HepG2 (cell line): ENCODE results near the gene ALG8. TPM values are rescaled to one million over a fixed set of nuclear protein-coding genes. Genes with fewer than 3 reads are reported as not detected.

ENCODE experiments used
- CSRNP1 ChIP-seq: sonication (generic); formaldehyde crosslinking; IDR thresholded peaks from 2 replicates; pipeline ENCODE4 v1.8.1; 2023; ENCODE audit warnings: mild to moderate bottlenecking, missing genetic modification reagents
- GTF2F1 ChIP-seq: fragments of 150-350 bp; IDR thresholded peaks from 2 replicates; pipeline ENCODE4 v1.6.1; 2014; ENCODE audit warnings: low read length
- HIVEP1 ChIP-seq: sonication (generic); formaldehyde crosslinking; IDR thresholded peaks from 2 replicates; pipeline ENCODE4 v1.4.0; 2020; ENCODE audit warnings: mild to moderate bottlenecking, missing genetic modification reagents
- KDM5B ChIP-seq: sonication (generic); formaldehyde crosslinking; IDR thresholded peaks from 2 replicates; pipeline ENCODE4 v1.4.0; 2020; ENCODE audit warnings: missing genetic modification reagents, mild to moderate bottlenecking, borderline replicate concordance
- KDM6A ChIP-seq: IDR thresholded peaks from 2 replicates; pipeline ENCODE4 v1.6.1; 2016; ENCODE audit warnings: low read depth
- KLF16 ChIP-seq, 2 experiments: sonication (generic) in 1 of 2; formaldehyde crosslinking in 1 of 2; IDR thresholded peaks; 2 replicates each; pipeline versions ENCODE4 v1.6.1 to v1.8.0; 2016 to 2023; ENCODE audit warnings: missing genetic modification reagents in 2 of 2, missing compliant biosample characterization in 1 of 2
- MAF1 ChIP-seq: sonication (generic); formaldehyde crosslinking; IDR thresholded peaks from 2 replicates; pipeline ENCODE4 v1.5.0; 2020; ENCODE audit warnings: missing genetic modification reagents, borderline replicate concordance
- POLR2AphosphoS5 ChIP-seq: IDR thresholded peaks from 2 replicates; pipeline ENCODE4 v1.6.1; 2012; ENCODE audit warnings: low read depth, low read length
- RAD21 ChIP-seq: fragments of 450-650 bp; formaldehyde crosslinking; IDR thresholded peaks from 2 replicates; pipeline ENCODE4 v1.5.0; 2020; ENCODE audit warnings: mild to moderate bottlenecking
- SALL1 ChIP-seq: sonication (generic); formaldehyde crosslinking; IDR thresholded peaks from 2 replicates; pipeline ENCODE4 v1.8.0; 2022; ENCODE audit warnings: mild to moderate bottlenecking, missing genetic modification reagents
- THAP11 ChIP-seq: IDR thresholded peaks from 2 replicates; pipeline ENCODE4 v1.6.1; 2016; ENCODE audit warnings: missing biosample characterization, missing genetic modification reagents
- U2AF2 ChIP-seq: fragments of 200-400 bp; formaldehyde crosslinking; IDR thresholded peaks from 2 replicates; pipeline ENCODE4 v1.6.1; 2017; ENCODE audit warnings: low read depth, mild to moderate bottlenecking, low read length
- ZBTB26 ChIP-seq: IDR thresholded peaks from 2 replicates; pipeline ENCODE4 v1.6.1; 2016; ENCODE audit warnings: missing compliant biosample characterization, missing genetic modification reagents, borderline replicate concordance
- ZKSCAN1 ChIP-seq: fragments of 150-350 bp; IDR thresholded peaks from 2 replicates; pipeline ENCODE4 v1.6.1; 2014; ENCODE audit warnings: low read length
- ZNF160 ChIP-seq: sonication (generic); formaldehyde crosslinking; IDR thresholded peaks from 2 replicates; pipeline ENCODE4 v1.8.0; 2022; ENCODE audit warnings: mild to moderate bottlenecking, inconsistent platforms, missing genetic modification reagents
- ZNF235 ChIP-seq: sonication (generic); formaldehyde crosslinking; IDR thresholded peaks from 2 replicates; pipeline ENCODE4 v1.8.1; 2023; ENCODE audit warnings: mild to moderate bottlenecking, missing genetic modification reagents, borderline replicate concordance
- ZNF274 ChIP-seq: sonication (generic); formaldehyde crosslinking; IDR thresholded peaks from 2 replicates; pipeline ENCODE4 v1.5.1; 2020; ENCODE audit warnings: mild to moderate bottlenecking, missing genetic modification reagents
- ZNF281 ChIP-seq: sonication (generic); formaldehyde crosslinking; IDR thresholded peaks from 2 replicates; pipeline ENCODE4 v1.4.0; 2020; ENCODE audit warnings: missing genetic modification reagents, borderline replicate concordance
- ZNF557 ChIP-seq: sonication (generic); formaldehyde crosslinking; IDR thresholded peaks from 2 replicates; pipeline ENCODE4 v1.4.0; 2020; ENCODE audit warnings: missing genetic modification reagents
- ZNF605 ChIP-seq: sonication (generic); formaldehyde crosslinking; IDR thresholded peaks from 2 replicates; pipeline ENCODE4 v1.8.0; 2022; ENCODE audit warnings: mild to moderate bottlenecking, missing genetic modification reagents
- ZNF792 ChIP-seq: IDR thresholded peaks from 2 replicates; pipeline ENCODE4 v1.6.1; 2016
- ZNF800 ChIP-seq: sonication (generic); formaldehyde crosslinking; IDR thresholded peaks from 2 replicates; pipeline ENCODE4 v1.4.0; 2020; ENCODE audit warnings: missing genetic modification reagents
- polyA plus RNA-seq, 8 experiments: library from polyadenylated mRNA; depleted of rRNA in 3 of 8; stranded (reverse) in 7 of 8; unstranded in 1 of 8; fragments of >200 nt; fragmentation: Illumina TruSeq in 4 of 8; extraction: Trizol in 4 of 8; gene quantifications; 2 replicates each; pipeline versions ENCODE4 v1.2.1 to v1.2.3, GENCODE V29; 2011 to 2016; ENCODE audit warnings: low read depth in 4 of 8, missing spikeins in 1 of 8, mixed read lengths in 1 of 8; ENCODE audit not compliant: insufficient read depth in 1 of 8
- total RNA-seq, 5 experiments: library from RNA; depleted of rRNA; stranded (reverse); fragments of >200 nt; fragmentation: Illumina TruSeq; extraction: Trizol; gene quantifications; 2 replicates each; pipeline ENCODE4 v1.2.3, GENCODE V29; 2016; ENCODE audit warnings: low read depth in 1 of 5

Gene ALG8
- total and polyA plus RNA-seq, 2 of the 13 experiments (the other 11 are each of a cell fraction or from before 2014, with no cell fraction given) = 75.8 to 88.0 TPM

- TF ChIP-seq ZNF557 (CRISPR knock-in tag) (peak; percentile 26; the same call in 1 of the 2 replicates), KLF16 (CRISPR knock-in tag; IDR thresholded peaks at IDR 0.05) (peak in 1 of 2 experiments; percentile 92; a peak in 2 of 4 replicates), GTF2F1 (no peak), HIVEP1 (CRISPR knock-in tag) (peak; percentile 73), ZNF274 (CRISPR knock-in tag) (peak; percentile 33), POLR2AphosphoS5 (peak; percentile 97), ZNF800 (CRISPR knock-in tag) (peak; percentile 76; the same call in 1 of the 2 replicates), SALL1 (CRISPR knock-in tag) (peak; percentile 88; the same call in 1 of the 2 replicates), ZNF792 (CRISPR knock-in tag) (peak; percentile 91), KDM5B (CRISPR knock-in tag) (peak; percentile 89; the same call in 1 of the 2 replicates), ZNF235 (CRISPR knock-in tag) (no peak), MAF1 (0 out of 2 replicates have a peak, but pooled peaks have one; percentile 68), ZNF281 (CRISPR knock-in tag) (no peak), THAP11 (CRISPR knock-in tag) (peak; percentile 90), RAD21 (CRISPR knock-in tag) (no peak; the same call in none of the 2 replicates), ZBTB26 (no peak; the same call in 1 of the 2 replicates), ZKSCAN1 (no peak), U2AF2 (no peak), ZNF160 (CRISPR knock-in tag) (no peak), CSRNP1 (peak; percentile 96), KDM6A (no peak), ZNF605 (peak; percentile 93)
These were observed at the start of gene ALG8 (continued) for GRCh38 chr11:78139422-78140391.
